GM18870 (cell line): ENCODE results near the gene TUBB3.

Experiments
- ATAC-seq: cut with Tn5 transposase; IDR thresholded peaks from one replicate; pipeline ENCODE4 v1.9.1; 2021; ENCODE audit warnings: moderate library complexity; ENCODE audit not compliant: unreplicated experiment

The TUBB3 gene

GRCh38 chr16:89936508-89936907 lies 13.4 kb downstream of the TUBB3 start:
- ATAC-seq, result no peak

- ATAC-seq, result no peak
These were observed 13.8 kb downstream of the TUBB3 start for GRCh38 chr16:89936981-89937380.

- no peak for ATAC-seq
These were observed 15.2 kb downstream of the TUBB3 start for GRCh38 chr16:89938175-89938885.

- ATAC-seq, result no peak
These were observed 21.6 kb downstream of the TUBB3 start for GRCh38 chr16:89944773-89945172.

GRCh38 chr16:89945654-89946053 lies 22.5 kb downstream of the TUBB3 start:
- ATAC-seq, result no peak

- ATAC-seq, result no peak
These were observed 23.4 kb downstream of the TUBB3 start for GRCh38 chr16:89946515-89946914.

GRCh38 chr16:89949121-89949742 lies 26.1 kb downstream of the TUBB3 start:
- ATAC-seq, result no peak

GRCh38 chr16:89949756-89950155 lies 26.6 kb downstream of the TUBB3 start:
- no peak for ATAC-seq

GRCh38 chr16:89951509-89951908 lies 28.4 kb downstream of the TUBB3 start:
- ATAC-seq, result no peak

GRCh38 chr16:89952049-89952448 lies 28.9 kb downstream of the TUBB3 start:
- ATAC-seq, result no peak

GRCh38 chr16:89952551-89952950 lies 29.4 kb downstream of the TUBB3 start:
- ATAC-seq, result no peak

- no peak for ATAC-seq
These were observed 30.7 kb downstream of the TUBB3 start for GRCh38 chr16:89953671-89954406.

- no peak for ATAC-seq
These were observed 31.3 kb downstream of the TUBB3 start for GRCh38 chr16:89954462-89954861.

- no peak for ATAC-seq
These were observed 32.0 kb downstream of the TUBB3 start for GRCh38 chr16:89955001-89955685.

GRCh38 chr16:89956505-89957215 lies 33.5 kb downstream of the TUBB3 start:
- no peak for ATAC-seq

GRCh38 chr16:89957216-89957785 lies 34.2 kb downstream of the TUBB3 start:
- no peak for ATAC-seq

GRCh38 chr16:89958068-89958467 lies 34.9 kb downstream of the TUBB3 start:
- no peak for ATAC-seq

GRCh38 chr16:89958596-89958995 lies 35.5 kb downstream of the TUBB3 start:
- ATAC-seq, result no peak

GRCh38 chr16:89960966-89961365 lies 37.8 kb downstream of the TUBB3 start:
- ATAC-seq, result no peak

- ATAC-seq, result no peak
These were observed 38.8 kb downstream of the TUBB3 start for GRCh38 chr16:89961920-89962319.
